Sciatic nerve (tissue), 2 donors: ENCODE measurements around the gene WDR81. TPM values are rescaled to one million over a fixed set of nuclear protein-coding genes. Genes with fewer than 3 reads are reported as not detected.
"Not testable (repeated sequence)": the region's sequence is repeated elsewhere in the genome, so short reads cannot be mapped to it uniquely, and the experiment has no call there.

Source experiments
- ATAC-seq: fragments of 200-7000 bp; cut with Tn5 transposase; one replicate; pipeline ENCODE4 v1.9.1; 2020; ENCODE audit warnings: mild to moderate bottlenecking, moderate library complexity
- DNase-seq: peaks from one replicate; pipeline ENCODE4 v3.0.0-alpha.2; 2020; ENCODE audit warnings: low spot score
- intact Hi-C: fragments of 100-400 bp; cut with DNase I; formaldehyde crosslinking; loops from one replicate; pipeline ENCODE4 v1.14.2; 2022
- total RNA-seq: library from RNA; stranded (reverse); fragmentation: NEBNext Ultra II Directional; extraction: Animal tissue kit (Norgen Biotek cat#: 25700); gene quantifications from one replicate; pipeline ENCODE4 v1.2.1, GENCODE V29; 2021
- donor health status: DM: no; HTN: no; CAD: no.
- donor health status: DM: no; HTN: no; CAD: no.

The WDR81 gene
- total RNA-seq, 1 donor from 2014 or later: 26.1 TPM

GRCh38 chr17:1711804-1712203 lies 12.7 kb upstream of the WDR81 start:
- intact Hi-C loops: no loop called here
- ATAC-seq (no peak), DNase-seq (no peak)

DNA sequence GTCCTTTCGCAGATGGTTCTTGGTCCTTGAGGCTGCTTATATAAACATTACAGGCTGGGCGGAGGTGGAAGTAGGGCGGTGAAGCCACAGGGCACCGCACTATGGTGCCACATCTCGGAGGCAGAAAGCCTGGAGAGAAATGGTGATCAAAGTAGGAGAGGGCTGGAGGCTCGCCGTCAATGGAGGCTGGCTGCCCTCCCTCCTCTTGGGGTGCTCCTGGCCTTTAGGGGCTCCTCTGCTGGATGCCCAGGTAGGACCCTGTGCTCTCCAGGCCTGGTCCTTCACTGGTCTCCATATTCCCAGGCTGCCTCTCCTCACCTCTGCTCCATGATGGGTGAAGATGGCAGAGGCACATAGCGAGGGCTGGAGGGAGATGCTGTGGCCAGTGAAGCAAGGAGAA lies 12.2 kb upstream of the WDR81 start:
- ATAC-seq (no peak), DNase-seq (no peak)
- intact Hi-C loops: no loop called here

DNA sequence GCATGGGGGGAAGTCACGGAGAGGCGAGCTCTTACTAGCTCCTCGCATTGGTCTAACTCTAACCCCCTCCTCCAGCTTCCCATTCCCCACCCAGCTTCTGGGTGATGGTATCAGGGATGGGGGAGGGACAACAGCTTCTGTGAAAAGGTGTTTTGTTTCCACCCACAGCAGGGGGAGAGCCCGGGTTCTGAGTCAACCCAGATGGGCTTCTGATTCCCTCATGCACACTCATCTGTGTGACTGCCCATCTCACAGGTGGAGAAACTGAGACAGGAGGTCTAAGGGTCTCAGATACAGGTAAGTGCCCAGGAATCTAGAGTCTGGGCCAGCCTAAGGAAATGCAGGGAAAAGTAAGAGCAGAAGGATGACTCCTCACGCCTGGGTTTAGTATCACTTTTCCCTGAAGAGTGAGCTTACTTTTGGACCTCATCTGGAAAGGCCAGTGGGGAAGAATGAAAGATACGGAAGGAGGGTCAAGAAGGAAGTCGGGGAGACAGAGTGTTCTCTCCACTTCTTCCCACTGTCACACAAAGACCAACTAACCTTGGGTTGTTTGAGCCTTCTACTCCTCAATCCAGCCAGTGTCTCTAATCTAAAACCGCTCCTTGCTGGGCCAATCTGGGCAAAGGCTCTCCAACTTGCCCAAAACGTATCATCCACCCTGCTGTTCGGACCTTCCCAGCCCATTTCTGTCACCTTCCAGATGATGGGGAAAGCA lies 11.2 kb upstream of the WDR81 start:
- ATAC-seq: no peak
- DNase-seq: no peak
- intact Hi-C loops: no loop called here

GRCh38 chr17:1713878-1714426 lies 10.6 kb upstream of the WDR81 start:
- intact Hi-C loops: no loop called here
- DNase-seq (no peak), ATAC-seq (no peak)

GRCh38 chr17:1714427-1714979 lies 10.0 kb upstream of the WDR81 start:
- ATAC-seq (peak; percentile 70), DNase-seq (peak; percentile 99)
- intact Hi-C loops: no loop called here

DNA sequence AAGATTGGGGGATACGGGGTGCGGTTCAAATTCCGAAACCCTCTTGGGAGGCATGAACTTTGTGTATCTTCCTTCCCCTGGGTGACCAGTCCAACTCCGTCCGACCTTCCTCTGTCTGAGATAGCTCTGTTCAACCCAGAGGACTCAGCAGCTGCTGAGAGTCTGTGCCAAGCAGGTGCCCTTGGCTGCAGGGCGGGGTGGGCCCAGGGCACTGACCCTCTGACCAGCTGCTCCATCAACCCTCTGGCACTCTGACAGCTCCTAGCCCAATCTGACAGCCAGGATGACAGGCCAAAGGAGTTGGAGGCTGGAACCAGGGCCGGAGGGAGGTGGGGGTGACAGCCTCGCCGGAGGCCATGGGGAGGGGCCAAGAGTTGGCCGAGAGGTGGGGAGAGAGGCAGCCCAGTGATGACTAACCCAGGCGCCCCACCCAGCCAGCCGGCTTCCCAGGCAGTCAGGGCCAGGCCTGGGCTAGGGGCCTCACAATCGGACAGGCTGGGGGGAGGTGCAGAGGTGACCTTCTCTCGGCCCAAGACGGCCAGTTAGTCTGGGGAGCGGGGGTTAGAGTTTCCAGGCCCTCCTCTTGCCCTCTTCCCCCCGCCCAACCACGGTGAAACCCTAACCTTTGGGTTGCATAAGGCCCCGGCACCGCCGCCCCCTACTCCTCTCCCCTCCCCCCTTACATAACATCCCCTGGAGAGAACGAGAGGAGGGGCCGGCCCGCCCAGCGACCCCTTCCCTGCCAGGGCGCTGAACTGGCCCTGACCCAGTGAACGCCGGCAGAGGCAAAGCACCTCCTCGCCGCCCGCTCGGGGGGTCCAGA lies 9.3 kb upstream of the WDR81 start:
- DNase-seq (peak; percentile 91), ATAC-seq (peak; percentile 59)
- intact Hi-C loops: no loop called here

- ATAC-seq (no peak), DNase-seq (no peak)
- intact Hi-C loops: no loop called here
Observed at GRCh38 chr17:1715803-1716075, 8.8 kb upstream of the WDR81 start.

- intact Hi-C loops: no loop called here
- DNase-seq (peak; percentile 100), ATAC-seq (peak; percentile 85)
Observed at GRCh38 chr17:1716076-1716911, 8.2 kb upstream of the WDR81 start.

- intact Hi-C loops: no loop called here
- DNase-seq: peak; percentile 91
- peak; percentile 67 for ATAC-seq
Observed at GRCh38 chr17:1716912-1717695, 7.4 kb upstream of the WDR81 start.

- peak; percentile 58 for DNase-seq
- intact Hi-C loops: no loop called here
- no peak for ATAC-seq
Observed at GRCh38 chr17:1718362-1719165, 5.9 kb upstream of the WDR81 start.

- intact Hi-C loops: loop anchor here (10.0 kb wide), 2 partner anchors 64 to 146 kb away; no protein-coding TSS in a partner anchor
- ATAC-seq (no peak), DNase-seq (peak; percentile 80)
Observed at GRCh38 chr17:1720856-1721386, 3.6 kb upstream of the WDR81 start.

GRCh38 chr17:1722022-1722421 lies 2.5 kb upstream of the WDR81 start:
- intact Hi-C loops: loop anchor here (10.0 kb wide), 2 partner anchors 63 to 147 kb away; no protein-coding TSS in a partner anchor
- not testable (repeated sequence) for ATAC-seq, DNase-seq

DNA sequence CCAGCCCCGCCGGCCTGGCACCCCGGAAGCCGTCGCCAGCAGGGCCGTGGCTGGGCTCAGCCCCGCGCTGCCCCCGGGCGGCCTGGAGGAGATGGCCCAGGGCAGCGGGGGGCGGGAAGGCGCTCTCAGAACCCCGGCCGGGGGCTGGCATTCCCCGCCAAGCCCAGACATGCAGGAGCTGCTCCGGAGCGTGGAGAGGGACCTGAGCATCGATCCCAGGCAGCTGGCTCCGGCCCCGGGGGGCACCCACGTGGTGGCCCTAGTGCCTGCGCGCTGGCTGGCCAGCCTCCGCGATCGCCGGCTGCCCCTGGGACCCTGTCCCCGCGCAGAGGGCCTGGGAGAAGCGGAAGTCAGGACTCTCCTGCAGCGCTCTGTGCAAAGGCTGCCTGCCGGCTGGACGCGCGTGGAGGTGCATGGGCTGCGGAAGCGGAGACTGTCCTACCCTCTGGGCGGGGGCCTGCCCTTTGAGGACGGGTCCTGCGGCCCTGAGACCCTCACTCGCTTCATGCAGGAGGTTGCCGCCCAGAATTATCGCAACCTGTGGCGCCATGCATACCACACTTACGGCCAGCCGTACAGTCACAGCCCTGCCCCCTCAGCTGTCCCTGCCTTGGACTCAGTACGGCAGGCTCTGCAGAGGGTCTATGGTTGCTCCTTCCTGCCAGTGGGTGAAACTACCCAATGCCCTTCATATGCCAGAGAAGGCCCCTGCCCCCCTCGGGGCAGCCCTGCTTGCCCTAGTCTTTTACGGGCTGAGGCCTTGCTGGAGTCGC lies 551 bp downstream of the WDR81 start:
- intact Hi-C loops: loop anchor here (10.0 kb wide), 2 partner anchors 60 to 150 kb away; no protein-coding TSS in a partner anchor
- no peak for DNase-seq
- peak; percentile 1 for ATAC-seq

- intact Hi-C loops: loop anchor here (10.0 kb wide), 2 partner anchors 59 to 151 kb away; no protein-coding TSS in a partner anchor
- no peak for DNase-seq
- ATAC-seq: no peak
Observed at GRCh38 chr17:1725642-1726511, 1.4 kb downstream of the WDR81 start.

- intact Hi-C loops: loop anchor here (10.0 kb wide), 2 partner anchors 58 to 152 kb away; no protein-coding TSS in a partner anchor
- DNase-seq (no peak), ATAC-seq (no peak)
Observed at GRCh38 chr17:1726626-1727257, 2.2 kb downstream of the WDR81 start.
